NB4 (cell line): ENCODE measurements around the gene JOSD2.

ENCODE experiments used
- DNase-seq: peaks from one replicate; pipeline ENCODE4 v3.0.0; 2010; ENCODE audit warnings: low read depth
- H3K4me3 ChIP-seq: one replicate; pipeline ENCODE4 v1.5.1; 2011; ENCODE audit warnings: mild to moderate bottlenecking, low read depth, low read length, moderate library complexity
- CTCF ChIP-seq: IDR thresholded peaks from one replicate; pipeline ENCODE4 v1.5.1; 2012; ENCODE audit warnings: low read depth, low read length
- MAX ChIP-seq: IDR thresholded peaks from 2 replicates; pipeline ENCODE4 v1.6.1; 2011; ENCODE audit warnings: low read depth, low read length
- MYC ChIP-seq: IDR thresholded peaks from 2 replicates; pipeline ENCODE4 v1.6.1; 2011; ENCODE audit warnings: low read depth, low read length
- POLR2A ChIP-seq: IDR thresholded peaks from 2 replicates; pipeline ENCODE4 v1.6.1; 2011; ENCODE audit warnings: mild to moderate bottlenecking; ENCODE audit not compliant: insufficient read length; ENCODE audit errors: extremely low read depth

JOSD2 gene

GRCh38 chr19:50556282-50557008 is 45.5 kb upstream of the JOSD2 start:
- peak; percentile 72 for DNase-seq
- H3K4me3 ChIP-seq = no peak overlapping the region
- TF ChIP-seq CTCF (peak; percentile 69), POLR2A (no peak)

GRCh38 chr19:50555450-50556281 is 44.7 kb upstream of the JOSD2 start:
- no peak overlapping the region for H3K4me3 ChIP-seq
- DNase-seq = peak; percentile 17
- TF ChIP-seq POLR2A = no peak
- no peak for TF ChIP-seq CTCF
- TF ChIP-seq MAX = no peak

- TF ChIP-seq MYC (no peak), MAX (no peak), POLR2A (no peak), CTCF (no peak)
- no peak overlapping the region for H3K4me3 ChIP-seq
- DNase-seq = no peak
Measured at GRCh38 chr19:50555033-50555432, 44.0 kb upstream of the JOSD2 start.

- no peak overlapping the region for H3K4me3 ChIP-seq
- no peak for DNase-seq
- TF ChIP-seq CTCF (no peak), MYC (no peak)
Measured at GRCh38 chr19:50554212-50554611, 43.2 kb upstream of the JOSD2 start.

- TF ChIP-seq POLR2A = no peak
- TF ChIP-seq MAX = no peak
- no peak for TF ChIP-seq CTCF
- no peak for TF ChIP-seq MYC
- no peak overlapping the region for H3K4me3 ChIP-seq
- no peak for DNase-seq
Measured at GRCh38 chr19:50553134-50553703, 42.2 kb upstream of the JOSD2 start.
